CD14-positive monocyte (primary cell): ENCODE data around the gene TIAM2. TPM values are rescaled to one million over a fixed set of nuclear protein-coding genes. Genes with fewer than 3 reads are reported as not detected.

Experiments
- DNase-seq, 3 donors: peaks; one replicate each; pipeline ENCODE4 v3.0.0-alpha.2; 2011 to 2022
- H2AFZ ChIP-seq: 2 replicates; pipeline ENCODE4 v1.6.0; 2012; ENCODE audit warnings: mild to moderate bottlenecking, low read depth, low read length, inconsistent platforms; ENCODE audit not compliant: insufficient read depth, poor library complexity, severe bottlenecking
- H3K27ac ChIP-seq, 2 donors: 1 replicate in 1 of 2; 2 replicates in 1 of 2; pipeline ENCODE4 v1.5.1; 2012 to 2013; ENCODE audit warnings: low read length in 2 of 2, control low read depth in 1 of 2, inconsistent platforms in 1 of 2, low read depth in 1 of 2, mild to moderate bottlenecking in 1 of 2
- H3K27me3 ChIP-seq, 2 donors: one replicate each; pipeline versions ENCODE4 v1.6.0 to v1.6.1; 2011 to 2013; ENCODE audit warnings: low read length in 2 of 2; ENCODE audit not compliant: control insufficient read depth in 2 of 2, insufficient read depth in 2 of 2
- H3K36me3 ChIP-seq, 2 donors: replicated peaks in 1 of 2; 1 replicate in 1 of 2; 2 replicates in 1 of 2; pipeline versions ENCODE4 v1.5.1 to v1.6.1; 2012 to 2013; ENCODE audit warnings: low read length in 2 of 2, control low read depth in 1 of 2, inconsistent platforms in 1 of 2, mild to moderate bottlenecking in 1 of 2; ENCODE audit not compliant: insufficient read depth in 2 of 2, control insufficient read depth in 1 of 2
- H3K4me1 ChIP-seq, 2 donors: 1 replicate in 1 of 2; 2 replicates in 1 of 2; pipeline versions ENCODE4 v1.5.1 to v1.6.1; 2012 to 2013; ENCODE audit warnings: low read length in 2 of 2, control low read depth in 1 of 2, inconsistent platforms in 1 of 2, mild to moderate bottlenecking in 1 of 2, moderate library complexity in 1 of 2; ENCODE audit not compliant: insufficient read depth in 2 of 2, control insufficient read depth in 1 of 2
- H3K4me2 ChIP-seq: replicated peaks from 2 replicates; pipeline ENCODE3; 2012; ENCODE audit warnings: low read length, moderate library complexity, mild to moderate bottlenecking; ENCODE audit not compliant: poor library complexity, severe bottlenecking; ENCODE audit errors: extremely low read depth
- H3K4me3 ChIP-seq, 3 experiments: fragments of 200-600 bp in 1 of 3; sonication (generic) in 1 of 3; replicated peaks in 1 of 3; 1 replicate in 2 of 3; 2 replicates in 1 of 3; pipeline ENCODE4 v1.5.1; 2011 to 2013; ENCODE audit warnings: low read length in 3 of 3, mild to moderate bottlenecking in 3 of 3, control low read depth in 2 of 3, low read depth in 2 of 3, inconsistent platforms in 1 of 3, moderate library complexity in 1 of 3
- H3K79me2 ChIP-seq: 2 replicates; pipeline ENCODE4 v1.6.0; 2012; ENCODE audit warnings: mild to moderate bottlenecking, control low read depth, inconsistent platforms, low read length, moderate library complexity; ENCODE audit not compliant: insufficient read depth
- H3K9ac ChIP-seq: 2 replicates; pipeline ENCODE4 v1.6.0; 2017; ENCODE audit warnings: low read length, mild to moderate bottlenecking; ENCODE audit not compliant: insufficient read depth, poor library complexity, severe bottlenecking
- H3K9me3 ChIP-seq, 2 donors: replicated peaks in 1 of 2; 1 replicate in 1 of 2; 2 replicates in 1 of 2; pipeline versions ENCODE4 v1.5.1 to v1.6.1; 2012 to 2013; ENCODE audit warnings: low read length in 2 of 2, control low read depth in 1 of 2; ENCODE audit not compliant: control insufficient read depth in 1 of 2, insufficient read depth in 1 of 2
- H4K20me1 ChIP-seq: 2 replicates; pipeline ENCODE4 v1.6.0; 2012; ENCODE audit warnings: mild to moderate bottlenecking, low read length, control low read depth, moderate library complexity; ENCODE audit not compliant: insufficient read depth
- H3K27ac Mint-ChIP-seq, 7 donors: one replicate each; pipeline ENCODE4 v1.8.0; 2020; ENCODE audit warnings: mild to moderate bottlenecking in 7 of 7, mixed read lengths in 7 of 7, moderate library complexity in 6 of 7, inconsistent platforms in 2 of 7
- H3K27me3 Mint-ChIP-seq, 3 donors: one replicate each; pipeline ENCODE4 v1.8.0; 2021 to 2022; ENCODE audit warnings: low read depth in 3 of 3, mild to moderate bottlenecking in 3 of 3, mixed read lengths in 3 of 3, moderate library complexity in 3 of 3, inconsistent platforms in 1 of 3
- H3K36me3 Mint-ChIP-seq, 2 donors: one replicate each; pipeline ENCODE4 v1.8.0; 2020; ENCODE audit warnings: mixed read lengths in 2 of 2, inconsistent platforms in 1 of 2, mild to moderate bottlenecking in 1 of 2
- H3K4me1 Mint-ChIP-seq: one replicate; pipeline ENCODE4 v1.8.0; 2020; ENCODE audit warnings: mild to moderate bottlenecking, mixed read lengths
- H3K4me3 Mint-ChIP-seq, 2 donors: one replicate each; pipeline ENCODE4 v1.8.0; 2020; ENCODE audit warnings: mild to moderate bottlenecking in 2 of 2, mixed read lengths in 2 of 2, moderate library complexity in 1 of 2
- H3K9me3 Mint-ChIP-seq, 7 donors: one replicate each; pipeline ENCODE4 v1.8.0; 2020 to 2022; ENCODE audit warnings: mixed read lengths in 7 of 7, mild to moderate bottlenecking in 6 of 7, moderate library complexity in 6 of 7, inconsistent platforms in 2 of 7
- WGBS: methylation state at CpG from one replicate; pipeline ENCODE4 v1.1.5; 2013; ENCODE audit warnings: missing lambda C conversion rate; ENCODE audit not compliant: insufficient coverage; 5-methylcytosine and 5-hydroxymethylcytosine counted together
- intact Hi-C, 2 donors: fragments of 100-400 bp; cut with micrococcal nuclease; formaldehyde crosslinking; loops; one replicate each; pipeline versions ENCODE4 v1.15.0 to v1.15.1; 2023
- polyA plus RNA-seq, 3 donors: library from polyadenylated mRNA; depleted of rRNA in 1 of 3; unstranded in 2 of 3; stranded (reverse) in 1 of 3; fragments of 300-500 nt in 2 of 3; fragments of >200 nt in 1 of 3; fragmentation: Illumina TruSeq in 2 of 3; gene quantifications; 1 replicate in 2 of 3; 2 replicates in 1 of 3; pipeline ENCODE4 v1.2.3, GENCODE V29; 2012 to 2021
- TF ChIP-seq, protein P1 (sequence below): fragments of 200-600 bp; IDR thresholded peaks from one replicate; pipeline ENCODE4 v1.8.0; 2022; ENCODE audit warnings: antibody characterized with exemption, mild to moderate bottlenecking

TIAM2 gene
- polyA plus RNA-seq, 3 donors: 0.25 to 4.2 (median 0.67) TPM

DNA sequence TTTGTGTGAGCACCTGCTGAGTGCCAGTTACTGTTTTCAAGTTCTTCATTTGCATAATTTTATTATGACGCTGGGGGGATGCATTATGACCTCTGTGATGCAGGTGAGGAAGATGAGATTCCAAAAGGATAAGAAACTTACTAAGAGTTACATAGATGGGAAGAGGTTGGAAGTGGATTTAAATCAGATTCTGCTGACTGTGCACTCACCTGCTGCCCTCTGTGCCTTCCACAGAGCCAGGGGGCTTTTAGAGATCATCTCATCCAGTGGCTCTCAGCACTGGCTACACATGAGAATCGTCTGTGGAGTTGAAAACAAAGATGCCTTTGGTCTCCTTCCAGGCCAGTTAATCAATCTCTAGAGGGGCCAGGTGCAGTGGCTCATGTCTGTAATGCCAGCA lies 47.9 kb downstream of the TIAM2 start:
- Mint-ChIP-seq H3K27me3 (peaks cover 1 to 9% (median 3%) of the 10 kb centered on the region in 3 donors), H3K36me3 (no peaks in the 10 kb centered on the region), H3K9me3 (peaks cover 0 to 2% (median 0%) of the 10 kb centered on the region in 7 donors), H3K4me3 (no peak overlapping the region), H3K4me1 (no peaks in the 10 kb centered on the region), H3K27ac (no peak overlapping the region)
- Histone ChIP-seq H4K20me1 (no peaks in the 10 kb centered on the region), H3K36me3 (no peaks in the 10 kb centered on the region), H3K27ac (no peak overlapping the region), H3K4me3 (no peak overlapping the region), H3K9me3 (no peaks in the 10 kb centered on the region), H3K9ac (no peak overlapping the region), H3K27me3 (no peaks in the 10 kb centered on the region), H3K4me2 (no peak overlapping the region), H2AFZ (no peak overlapping the region), H3K4me1 (no peaks in the 10 kb centered on the region), H3K79me2 (no peaks in the 10 kb centered on the region)
- no peak for DNase-seq
- TF ChIP-seq, protein P1, sequence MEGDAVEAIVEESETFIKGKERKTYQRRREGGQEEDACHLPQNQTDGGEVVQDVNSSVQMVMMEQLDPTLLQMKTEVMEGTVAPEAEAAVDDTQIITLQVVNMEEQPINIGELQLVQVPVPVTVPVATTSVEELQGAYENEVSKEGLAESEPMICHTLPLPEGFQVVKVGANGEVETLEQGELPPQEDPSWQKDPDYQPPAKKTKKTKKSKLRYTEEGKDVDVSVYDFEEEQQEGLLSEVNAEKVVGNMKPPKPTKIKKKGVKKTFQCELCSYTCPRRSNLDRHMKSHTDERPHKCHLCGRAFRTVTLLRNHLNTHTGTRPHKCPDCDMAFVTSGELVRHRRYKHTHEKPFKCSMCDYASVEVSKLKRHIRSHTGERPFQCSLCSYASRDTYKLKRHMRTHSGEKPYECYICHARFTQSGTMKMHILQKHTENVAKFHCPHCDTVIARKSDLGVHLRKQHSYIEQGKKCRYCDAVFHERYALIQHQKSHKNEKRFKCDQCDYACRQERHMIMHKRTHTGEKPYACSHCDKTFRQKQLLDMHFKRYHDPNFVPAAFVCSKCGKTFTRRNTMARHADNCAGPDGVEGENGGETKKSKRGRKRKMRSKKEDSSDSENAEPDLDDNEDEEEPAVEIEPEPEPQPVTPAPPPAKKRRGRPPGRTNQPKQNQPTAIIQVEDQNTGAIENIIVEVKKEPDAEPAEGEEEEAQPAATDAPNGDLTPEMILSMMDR: no peak
- intact Hi-C loops: no loop called here
- WGBS: 71% methylated on average over 1 of the region's 2 CpGs

DNA sequence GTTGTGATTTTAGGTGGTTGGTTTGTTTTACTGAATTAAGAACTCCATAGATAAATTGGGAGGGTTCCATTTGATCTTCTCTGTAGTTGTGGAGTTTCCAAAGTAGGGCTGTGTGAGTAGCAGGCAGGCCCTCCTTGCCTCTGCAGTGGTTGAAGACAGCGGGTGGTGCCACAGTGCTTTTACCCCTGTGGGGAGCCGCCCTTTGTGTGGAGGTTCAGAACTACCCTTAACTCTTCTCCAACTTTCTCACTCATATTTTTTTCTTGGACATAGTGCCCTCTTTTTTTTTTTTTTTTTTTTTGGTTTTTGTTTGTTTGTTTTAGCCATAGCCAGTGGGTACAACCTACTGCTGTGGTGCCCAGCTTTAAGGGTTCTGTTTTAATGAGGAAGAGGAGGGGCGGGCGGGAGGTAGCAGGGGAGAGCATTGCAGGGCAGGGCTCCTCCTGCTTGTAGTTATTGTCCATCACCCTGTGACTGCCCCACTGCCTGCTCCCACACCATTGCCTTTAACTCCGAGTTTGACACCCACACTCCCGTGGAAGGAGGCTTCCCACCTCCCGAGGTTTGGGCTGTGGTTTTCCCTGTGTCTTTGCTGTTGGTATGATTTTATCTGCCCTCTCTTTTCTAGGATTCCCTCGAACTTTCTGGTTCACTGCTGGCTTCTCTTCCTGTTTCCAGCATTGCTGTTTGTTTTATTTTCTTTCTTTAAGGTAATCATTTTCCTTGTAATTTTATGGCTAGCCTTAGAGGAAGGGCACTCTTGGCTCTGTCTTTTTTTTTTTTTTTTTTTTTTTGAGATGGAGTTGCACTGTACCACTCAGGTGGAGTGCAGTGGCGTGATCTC lies 50.7 kb downstream of the TIAM2 start:
- H3K27ac ChIP-seq: no peak overlapping the region
- no peaks in the 10 kb centered on the region for H3K4me1 Mint-ChIP-seq
- no peak overlapping the region for H3K4me2 ChIP-seq
- H3K27me3 ChIP-seq: no peaks in the 10 kb centered on the region
- H4K20me1 ChIP-seq: no peaks in the 10 kb centered on the region
- peaks cover 0 to 2% (median 0%) of the 10 kb centered on the region in 7 donors for H3K9me3 Mint-ChIP-seq
- no peaks in the 10 kb centered on the region for H3K79me2 ChIP-seq
- H3K4me1 ChIP-seq: no peaks in the 10 kb centered on the region
- H2AFZ ChIP-seq: no peak overlapping the region
- peaks cover 0 to 9% (median 6%) of the 10 kb centered on the region in 3 donors for H3K27me3 Mint-ChIP-seq
- no peaks in the 10 kb centered on the region for H3K36me3 ChIP-seq
- H3K4me3 ChIP-seq: no peak overlapping the region
- intact Hi-C loops: no loop called here
- H3K9ac ChIP-seq: no peak overlapping the region
- no peaks in the 10 kb centered on the region for H3K36me3 Mint-ChIP-seq
- WGBS: 100% methylated on average over 1 of the region's 9 CpGs
- H3K4me3 Mint-ChIP-seq: no peak overlapping the region
- no peak overlapping the region for H3K27ac Mint-ChIP-seq
- no peak for DNase-seq
- H3K9me3 ChIP-seq: no peaks in the 10 kb centered on the region
- TF ChIP-seq, protein P1: no peak
